ENCODE results near the gene DCPS.

- TF ChIP-seq POLR2AphosphoS5 (IDR thresholded peaks at IDR 0.05; ENCODE audit: low read depth, low read length) (no peak), POLR2A (IDR thresholded peaks at IDR 0.05; ENCODE audit: low read depth, low read length) (no peak), TAF1 (IDR thresholded peaks at IDR 0.05; ENCODE audit: low read depth, low read length) (no peak), SPI1 (IDR thresholded peaks at IDR 0.05; ENCODE audit: low read depth, low read length) (no peak), POU2F2 (IDR thresholded peaks at IDR 0.05; ENCODE audit: low read depth, low read length) (no peak)
Measured at GRCh38 chr11:126357055-126357962, 53.4 kb downstream of the DCPS start.

All from GM12891 (cell line).